ENCODE measurements around the gene SPARC.
"Not testable (repeated sequence)": the region's sequence is repeated elsewhere in the genome, so short reads cannot be mapped to it uniquely, and the experiment has no call there.

DNA sequence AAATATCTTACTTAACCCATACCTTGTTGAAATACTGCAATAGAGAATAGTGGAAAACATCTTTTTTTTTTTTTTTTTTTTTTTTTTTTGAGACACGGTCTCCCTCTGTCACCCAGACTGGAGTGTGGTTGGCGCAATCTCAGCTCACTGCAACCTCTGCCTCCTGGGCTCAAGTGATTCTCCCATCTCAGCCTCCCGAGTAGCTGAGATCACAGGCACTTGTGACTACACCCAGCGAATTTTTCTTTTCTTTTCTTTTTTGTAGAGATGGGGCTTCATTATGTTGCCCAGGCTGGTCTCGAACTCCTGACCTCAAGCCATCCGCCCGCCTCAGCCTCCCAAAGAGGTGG, 6.6 kb downstream of the SPARC start:
- TF ChIP-seq ARNTL (CRISPR knock-in tag; IDR thresholded peaks at IDR 0.05; ENCODE audit: borderline replicate concordance, low read depth); GLIS3 (CRISPR knock-in tag; IDR thresholded peaks at IDR 0.05); RARB (CRISPR knock-in tag; IDR thresholded peaks at IDR 0.05): not testable (repeated sequence)
